HG03432 (cell line): ENCODE data around the gene HERC4.
A peak's percentile ranks its signal among the peaks of the same experiment; 100 is the strongest.
"Not testable (repeated sequence)": the region's sequence is repeated elsewhere in the genome, so short reads cannot be mapped to it uniquely, and the experiment has no call there.

Experiments used
- ATAC-seq: cut with Tn5 transposase; IDR thresholded peaks from one replicate; pipeline ENCODE4 v1.9.1; 2021; ENCODE audit warnings: mild to moderate bottlenecking, moderate library complexity; ENCODE audit not compliant: unreplicated experiment

The HERC4 gene

GRCh38 chr10:68052463-68052862 lies 22.6 kb downstream of the HERC4 start:
- ATAC-seq: no peak

GRCh38 chr10:68049289-68050078 lies 25.6 kb downstream of the HERC4 start:
- no peak for ATAC-seq

GRCh38 chr10:68047554-68048327 lies 27.3 kb downstream of the HERC4 start:
- no peak for ATAC-seq

GRCh38 chr10:68047122-68047521 lies 28.0 kb downstream of the HERC4 start:
- ATAC-seq: peak; percentile 36

GRCh38 chr10:68046642-68047041 lies 28.4 kb downstream of the HERC4 start:
- ATAC-seq: peak; percentile 27

- no peak for ATAC-seq
Measured at GRCh38 chr10:68043030-68043429, 32.1 kb downstream of the HERC4 start.

- ATAC-seq: no peak
Measured at GRCh38 chr10:68032113-68032512, 43.0 kb downstream of the HERC4 start.

- ATAC-seq: no peak
Measured at GRCh38 chr10:68027429-68027828, 47.7 kb downstream of the HERC4 start.

- no peak for ATAC-seq
Measured at GRCh38 chr10:68023292-68023691, 51.8 kb downstream of the HERC4 start.

- ATAC-seq: not testable (repeated sequence)
Measured at GRCh38 chr10:68022324-68022723, 52.8 kb downstream of the HERC4 start.

GRCh38 chr10:68016519-68016918 lies 58.6 kb downstream of the HERC4 start:
- ATAC-seq: not testable (repeated sequence)

- no peak for ATAC-seq
Measured at GRCh38 chr10:68010426-68010940, 64.6 kb downstream of the HERC4 start.

GRCh38 chr10:68007356-68007755 lies 67.7 kb downstream of the HERC4 start:
- ATAC-seq: no peak

GRCh38 chr10:68001539-68001938 lies 73.5 kb downstream of the HERC4 start:
- ATAC-seq: no peak

- no peak for ATAC-seq
Measured at GRCh38 chr10:68001000-68001399, 74.1 kb downstream of the HERC4 start.

- ATAC-seq: no peak
Measured at GRCh38 chr10:67990093-67990492, 85.0 kb downstream of the HERC4 start.

GRCh38 chr10:67988606-67989005 lies 86.5 kb downstream of the HERC4 start:
- no peak for ATAC-seq

- not testable (repeated sequence) for ATAC-seq
Measured at GRCh38 chr10:67982603-67983002, 92.5 kb downstream of the HERC4 start.

- no peak for ATAC-seq
Measured at GRCh38 chr10:67978749-67979148, 96.3 kb downstream of the HERC4 start.

GRCh38 chr10:67977251-67977650 lies 97.8 kb downstream of the HERC4 start:
- no peak for ATAC-seq

GRCh38 chr10:67976292-67977245 lies 98.5 kb downstream of the HERC4 start:
- ATAC-seq: no peak
